Measurements from ENCODE around the gene MINDY1. TPM values are rescaled to one million over a fixed set of nuclear protein-coding genes. Genes with fewer than 3 reads are reported as not detected.
A peak's percentile ranks its signal among the peaks of the same experiment; 100 is the strongest.

The MINDY1 gene
- total RNA-seq, 1 donor from 2014 or later: 26.5 TPM

DNA sequence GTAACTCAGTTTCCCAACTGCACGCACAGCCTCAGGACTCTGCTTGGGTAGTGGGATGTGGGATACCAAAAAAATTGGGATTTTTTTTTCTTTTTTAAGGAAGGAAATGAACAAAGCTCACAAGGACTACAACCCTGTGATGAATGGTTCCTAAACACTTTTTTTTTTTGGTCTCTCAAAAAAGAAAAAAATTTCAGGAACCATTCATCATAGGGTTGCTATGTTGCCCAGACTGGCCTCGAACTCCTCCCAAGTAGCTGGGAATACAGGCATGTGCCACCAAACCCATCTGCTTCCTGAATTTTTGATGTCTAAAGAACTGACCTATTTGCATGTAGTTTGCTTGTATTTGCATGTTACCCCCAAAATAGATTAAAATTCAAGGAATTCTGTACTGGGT, 6.8 kb downstream of the MINDY1 start:
- TF ChIP-seq, protein P1, sequence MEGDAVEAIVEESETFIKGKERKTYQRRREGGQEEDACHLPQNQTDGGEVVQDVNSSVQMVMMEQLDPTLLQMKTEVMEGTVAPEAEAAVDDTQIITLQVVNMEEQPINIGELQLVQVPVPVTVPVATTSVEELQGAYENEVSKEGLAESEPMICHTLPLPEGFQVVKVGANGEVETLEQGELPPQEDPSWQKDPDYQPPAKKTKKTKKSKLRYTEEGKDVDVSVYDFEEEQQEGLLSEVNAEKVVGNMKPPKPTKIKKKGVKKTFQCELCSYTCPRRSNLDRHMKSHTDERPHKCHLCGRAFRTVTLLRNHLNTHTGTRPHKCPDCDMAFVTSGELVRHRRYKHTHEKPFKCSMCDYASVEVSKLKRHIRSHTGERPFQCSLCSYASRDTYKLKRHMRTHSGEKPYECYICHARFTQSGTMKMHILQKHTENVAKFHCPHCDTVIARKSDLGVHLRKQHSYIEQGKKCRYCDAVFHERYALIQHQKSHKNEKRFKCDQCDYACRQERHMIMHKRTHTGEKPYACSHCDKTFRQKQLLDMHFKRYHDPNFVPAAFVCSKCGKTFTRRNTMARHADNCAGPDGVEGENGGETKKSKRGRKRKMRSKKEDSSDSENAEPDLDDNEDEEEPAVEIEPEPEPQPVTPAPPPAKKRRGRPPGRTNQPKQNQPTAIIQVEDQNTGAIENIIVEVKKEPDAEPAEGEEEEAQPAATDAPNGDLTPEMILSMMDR (IDR thresholded peaks at IDR 0.05): no peak
- no peak for ATAC-seq
- Histone ChIP-seq H3K4me3 (no peak overlapping the region), H3K9me3 (no peaks in the 10 kb centered on the region), H3K4me1 (peaks cover 39% of the 10 kb centered on the region), H3K36me3 (peaks cover 55% of the 10 kb centered on the region), H3K27me3 (no peaks in the 10 kb centered on the region), H3K27ac (peak overlapping the region; percentile 11)
- intact Hi-C loops (cut with DNase I): no loop called here
- no peak for DNase-seq

DNA sequence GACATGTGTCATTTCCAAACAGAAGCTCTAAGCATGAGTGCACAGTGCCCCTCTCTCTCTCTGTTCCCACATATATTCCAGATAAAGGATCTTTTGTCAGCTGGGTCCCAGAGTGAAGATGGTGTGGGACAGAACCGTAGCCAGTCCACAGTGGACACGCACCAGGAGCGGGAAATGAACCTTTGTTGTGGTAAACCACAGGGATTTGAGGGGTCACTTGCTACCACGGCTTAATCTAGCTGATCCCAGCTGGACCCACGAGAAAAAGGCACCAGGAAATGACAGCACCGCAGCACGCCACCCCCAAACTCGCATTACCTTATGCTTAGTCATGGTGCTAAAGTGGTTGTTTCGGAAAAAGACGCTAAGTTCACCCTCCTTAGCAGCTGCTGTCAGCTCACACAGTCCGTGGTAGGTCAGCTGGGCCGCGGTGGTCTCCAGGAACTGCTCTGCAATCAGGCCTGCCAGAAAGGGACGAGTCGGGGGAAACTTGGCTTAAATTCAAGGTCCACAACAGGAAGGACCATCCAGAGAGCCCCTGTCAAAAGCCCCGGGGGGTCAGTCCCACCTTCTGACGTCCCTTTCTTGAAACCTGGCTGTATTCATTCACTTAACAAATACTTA, 7.5 kb downstream of the MINDY1 start:
- Histone ChIP-seq H3K9me3 (no peaks in the 10 kb centered on the region), H3K4me1 (peaks cover 32% of the 10 kb centered on the region), H3K36me3 (peaks cover 55% of the 10 kb centered on the region), H3K4me3 (no peak overlapping the region), H3K27ac (no peak overlapping the region), H3K27me3 (no peaks in the 10 kb centered on the region)
- no peak for ATAC-seq
- intact Hi-C loops (cut with DNase I): no loop called here
- no peak for DNase-seq
- TF ChIP-seq, protein P1 (IDR thresholded peaks at IDR 0.05): no peak

DNA sequence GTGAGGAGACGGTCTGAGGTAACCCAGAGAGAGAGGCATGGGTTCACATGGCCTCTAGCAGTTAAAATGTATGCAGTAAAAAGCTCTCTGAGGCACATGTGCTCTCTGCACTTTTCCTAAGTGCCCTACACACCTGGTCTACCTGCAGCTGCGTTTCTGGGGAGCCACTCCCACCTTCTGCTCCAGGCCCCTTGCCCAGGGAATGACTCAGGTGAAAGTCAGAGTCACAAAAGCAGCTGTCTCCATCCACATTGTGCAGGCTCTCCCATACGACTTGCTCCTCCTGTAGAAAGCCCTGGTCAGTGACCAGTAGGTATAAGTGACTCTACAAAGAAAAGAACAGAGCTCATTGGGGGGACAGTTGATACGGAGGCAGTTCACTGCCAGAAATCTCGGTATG, 8.8 kb downstream of the MINDY1 start:
- H3K36me3 ChIP-seq: peaks cover 55% of the 10 kb centered on the region
- intact Hi-C loops (cut with DNase I): no loop called here

DNA sequence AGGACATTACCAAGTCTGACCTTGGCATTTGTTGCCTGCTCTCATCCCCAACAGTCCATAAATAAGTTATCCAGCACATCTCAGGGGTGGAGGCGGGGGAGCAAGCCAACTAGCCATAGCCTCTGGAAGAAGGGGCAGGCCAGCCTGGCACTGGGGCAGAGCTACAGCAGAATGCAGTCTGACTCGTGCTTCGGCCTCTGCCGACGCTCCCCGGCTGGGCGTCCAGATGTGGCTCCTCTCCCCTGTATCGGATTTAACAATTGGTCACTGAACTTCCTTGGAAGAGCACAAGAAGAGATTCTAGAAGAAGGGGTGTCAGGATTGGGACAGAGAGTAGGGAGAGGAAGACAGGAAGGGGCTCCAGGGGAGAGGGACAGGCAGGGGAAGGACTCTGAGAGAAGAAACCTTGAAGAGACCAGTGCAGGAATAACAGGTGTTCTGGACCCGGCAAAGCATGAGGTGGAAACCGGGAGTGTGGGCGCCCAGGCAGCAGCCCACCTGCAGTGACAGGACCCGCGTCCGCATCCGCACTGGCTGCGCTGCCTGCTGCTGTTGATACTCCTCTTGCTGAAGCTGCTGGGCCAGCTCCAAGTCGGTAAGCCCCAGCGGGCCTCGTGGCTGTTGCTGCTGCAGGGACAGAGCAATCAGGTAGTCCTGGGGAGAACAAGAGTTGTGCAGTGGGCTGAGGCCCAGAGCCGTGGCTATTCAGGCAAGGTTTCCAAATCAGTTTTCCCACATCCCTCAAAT, 9.4 kb downstream of the MINDY1 start:
- DNase-seq (no peak), ATAC-seq (no peak)
- Histone ChIP-seq H3K27ac (no peak overlapping the region), H3K27me3 (no peaks in the 10 kb centered on the region), H3K4me3 (no peak overlapping the region), H3K9me3 (no peaks in the 10 kb centered on the region), H3K4me1 (peaks cover 13% of the 10 kb centered on the region), H3K36me3 (peaks cover 55% of the 10 kb centered on the region)
- intact Hi-C loops (cut with DNase I): no loop called here
- TF ChIP-seq, protein P1 (IDR thresholded peaks at IDR 0.05): no peak

More for the DNA sequence above, 8.8 kb downstream of the MINDY1 start:
- ATAC-seq (no peak), DNase-seq (no peak)
- Histone ChIP-seq H3K27ac (no peak overlapping the region), H3K9me3 (no peaks in the 10 kb centered on the region), H3K4me1 (peaks cover 20% of the 10 kb centered on the region), H3K4me3 (no peak overlapping the region), H3K27me3 (no peaks in the 10 kb centered on the region)
- TF ChIP-seq, protein P1 (IDR thresholded peaks at IDR 0.05): no peak

DNA sequence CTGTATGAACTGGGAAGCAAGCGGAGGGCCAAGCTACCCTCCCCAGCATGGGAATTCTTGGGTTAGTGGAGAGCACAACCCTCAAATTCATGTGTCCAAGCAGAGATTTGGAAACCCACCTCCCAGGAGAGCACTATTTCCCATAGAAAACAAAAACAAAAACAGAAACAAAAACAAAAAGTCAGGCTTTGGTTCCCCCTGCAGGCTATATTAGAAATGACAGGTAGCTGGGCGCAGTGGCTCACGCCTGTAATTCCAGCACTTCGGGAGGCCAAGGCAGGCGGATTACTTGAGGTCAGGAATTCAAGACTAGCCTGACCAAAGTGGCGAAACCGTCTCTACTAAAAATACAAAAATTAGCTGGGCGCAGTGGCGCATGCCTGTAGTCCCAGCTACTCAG, 10.8 kb downstream of the MINDY1 start:
- Histone ChIP-seq H3K4me3 (no peak overlapping the region), H3K9me3 (no peaks in the 10 kb centered on the region), H3K4me1 (peaks cover 4% of the 10 kb centered on the region), H3K36me3 (peaks cover 41% of the 10 kb centered on the region), H3K27ac (no peak overlapping the region), H3K27me3 (no peaks in the 10 kb centered on the region)
- intact Hi-C loops (cut with DNase I): no loop called here
- ATAC-seq (peak; percentile 76), DNase-seq (no peak)
- TF ChIP-seq, protein P1 (IDR thresholded peaks at IDR 0.05): peak; percentile 92
